ENCODE results near the gene HSD3B1.

DNA sequence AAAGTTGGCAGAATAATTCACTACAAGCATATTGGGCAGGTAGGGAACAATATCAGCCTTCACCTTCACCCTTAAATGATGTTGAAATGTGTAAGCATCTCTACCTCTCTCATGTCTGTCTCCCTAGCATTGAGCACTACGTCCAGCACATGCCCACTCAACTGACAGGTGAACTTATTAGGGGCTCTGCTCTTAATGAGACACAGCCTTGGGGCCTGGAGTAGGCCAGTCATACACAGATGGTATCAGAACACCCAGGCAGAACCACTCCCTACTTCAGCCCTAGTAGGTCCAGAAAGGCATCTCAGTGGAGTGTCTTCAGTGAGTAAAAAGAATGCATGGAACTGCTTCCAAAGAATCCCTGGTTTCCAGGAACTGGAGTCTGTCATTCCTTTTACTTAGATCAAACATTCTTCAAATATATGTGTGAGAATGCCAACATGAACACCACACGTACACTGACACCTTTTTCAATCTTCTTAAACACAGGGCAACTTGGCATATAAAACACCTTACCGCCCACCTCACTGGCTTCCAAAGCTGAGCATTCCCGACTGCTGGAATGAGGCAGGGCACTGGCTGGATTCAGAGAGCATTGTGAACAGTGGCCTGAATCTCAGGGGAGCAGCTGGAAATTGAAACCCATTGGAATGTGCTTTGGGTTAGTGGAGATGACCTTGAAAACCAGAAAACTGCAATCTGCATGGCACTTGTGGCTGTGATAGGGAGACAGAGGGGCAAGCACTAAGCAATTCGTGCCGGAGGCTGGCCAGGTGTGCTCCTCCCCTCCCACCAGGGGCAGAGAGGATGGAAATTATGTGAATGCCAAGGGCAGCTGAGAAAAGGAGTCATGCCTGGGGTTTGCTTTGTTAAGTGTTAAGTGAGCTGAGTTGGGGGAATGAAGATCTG lies 24.2 kb upstream of the HSD3B1 start:
- no peak for TF ChIP-seq PAX5 (IDR thresholded peaks at IDR 0.05; ENCODE audit: insufficient read depth, low read length, severe bottlenecking)
- TF ChIP-seq POLR2AphosphoS5 (IDR thresholded peaks at IDR 0.05; ENCODE audit: low read depth, low read length), result no peak
- TF ChIP-seq POLR2A (IDR thresholded peaks at IDR 0.05; ENCODE audit: low read depth, low read length), result no peak
- no peak for TF ChIP-seq SPI1 (IDR thresholded peaks at IDR 0.05; ENCODE audit: low read depth, low read length)
- TF ChIP-seq TAF1 (IDR thresholded peaks at IDR 0.05; ENCODE audit: low read depth, low read length), result no peak
- TF ChIP-seq POU2F2 (IDR thresholded peaks at IDR 0.05; ENCODE audit: low read depth, low read length), result no peak
